NCI-H2196 treated with DMSO at 0.1 percent for 48 hours (cell line): Measurements from ENCODE around the gene ADARB2.
"Not testable (repeated sequence)": the region's sequence is repeated elsewhere in the genome, so short reads cannot be mapped to it uniquely, and the experiment has no call there.

ENCODE experiments used
- DNase-seq: peaks from one replicate; lab custom pipeline; 2025; ENCODE audit not compliant: unreplicated experiment; lab: John Stamatoyannopoulos, UW

ADARB2 gene

GRCh38 chr10:1362589-1363445 lies 374.5 kb downstream of the ADARB2 start:
- no peak for DNase-seq

GRCh38 chr10:1361411-1362105 lies 375.8 kb downstream of the ADARB2 start:
- DNase-seq: no peak

- no peak for DNase-seq
Observed at GRCh38 chr10:1360558-1361164, 376.7 kb downstream of the ADARB2 start.

GRCh38 chr10:1360011-1360557 lies 377.2 kb downstream of the ADARB2 start:
- DNase-seq: no peak

GRCh38 chr10:1359626-1359955 lies 377.7 kb downstream of the ADARB2 start:
- no peak for DNase-seq

- no peak for DNase-seq
Observed at GRCh38 chr10:1358860-1359625, 378.3 kb downstream of the ADARB2 start.

- DNase-seq: no peak
Observed at GRCh38 chr10:1358147-1358546, 379.2 kb downstream of the ADARB2 start.

- DNase-seq: no peak
Observed at GRCh38 chr10:1356349-1356748, 381.0 kb downstream of the ADARB2 start.

GRCh38 chr10:1354809-1355710 lies 382.3 kb downstream of the ADARB2 start:
- DNase-seq: no peak

GRCh38 chr10:1352296-1352695 lies 385.0 kb downstream of the ADARB2 start:
- not testable (repeated sequence) for DNase-seq

- DNase-seq: no peak
Observed at GRCh38 chr10:1348773-1349050, 388.6 kb downstream of the ADARB2 start.

GRCh38 chr10:1347962-1348772 lies 389.2 kb downstream of the ADARB2 start:
- no peak for DNase-seq

- no peak for DNase-seq
Observed at GRCh38 chr10:1347525-1347924, 389.8 kb downstream of the ADARB2 start.

GRCh38 chr10:1346201-1346600 lies 391.1 kb downstream of the ADARB2 start:
- no peak for DNase-seq

- DNase-seq: no peak
Observed at GRCh38 chr10:1345368-1345767, 392.0 kb downstream of the ADARB2 start.

GRCh38 chr10:1344846-1345245 lies 392.5 kb downstream of the ADARB2 start:
- no peak for DNase-seq

GRCh38 chr10:1344408-1344807 lies 392.9 kb downstream of the ADARB2 start:
- no peak for DNase-seq

GRCh38 chr10:1343176-1343575 lies 394.1 kb downstream of the ADARB2 start:
- DNase-seq: no peak

GRCh38 chr10:1341052-1341451 lies 396.3 kb downstream of the ADARB2 start:
- DNase-seq: not testable (repeated sequence)
